G401 (cell line): ENCODE measurements around the gene KCNK17. TPM values are rescaled to one million over a fixed set of nuclear protein-coding genes. Genes with fewer than 3 reads are reported as not detected.

Experiments used
- DNase-seq: peaks from one replicate; pipeline ENCODE4 v3.0.0-alpha.2; 2015; ENCODE audit warnings: low spot score
- in situ Hi-C: cut with HindIII; loops from 2 replicates; pipeline ENCODE4 v1.10.0; 2016; ENCODE audit warnings: low sequenced_read_pairs, mixed read lengths
- total RNA-seq: library from RNA; depleted of rRNA; stranded (reverse); fragments of >200 nt; shearing (Covaris generic); gene quantifications from 2 replicates; pipeline ENCODE4 v1.2.3, GENCODE V29; 2014

KCNK17 gene
- total RNA-seq, 1 experiment from 2014 or later = not detected

GRCh38 chr6:39339096-39339867 lies 25.1 kb upstream of the KCNK17 start:
- no peak for DNase-seq
- in situ Hi-C loops = no loop called here

- in situ Hi-C loops = no loop called here
- DNase-seq = no peak
These were observed 24.2 kb upstream of the KCNK17 start for GRCh38 chr6:39338397-39338796.

GRCh38 chr6:39335780-39336545 lies 21.7 kb upstream of the KCNK17 start:
- no peak for DNase-seq
- in situ Hi-C loops = no loop called here

GRCh38 chr6:39333644-39334438 lies 19.6 kb upstream of the KCNK17 start:
- no peak for DNase-seq
- in situ Hi-C loops = no loop called here

- DNase-seq = peak; percentile 11
- in situ Hi-C loops = no loop called here
These were observed 16.3 kb upstream of the KCNK17 start for GRCh38 chr6:39330476-39330875.

- DNase-seq = no peak
- in situ Hi-C loops = no loop called here
These were observed 15.8 kb upstream of the KCNK17 start for GRCh38 chr6:39330057-39330456.

- no peak for DNase-seq
- in situ Hi-C loops = no loop called here
These were observed 13.8 kb upstream of the KCNK17 start for GRCh38 chr6:39328066-39328465.

GRCh38 chr6:39327507-39327906 lies 13.3 kb upstream of the KCNK17 start:
- DNase-seq = no peak
- in situ Hi-C loops = no loop called here

GRCh38 chr6:39322306-39322850 lies 8.2 kb upstream of the KCNK17 start, which contains the start of gene KCNK16:
Gene KCNK16 (minus strand): TSS chr6:39322702. CDS start chr6:39322540, 162 bp downstream.
- in situ Hi-C loops = no loop called here
- DNase-seq = no peak

- in situ Hi-C loops = no loop called here
- no peak for DNase-seq
These were observed 7.5 kb upstream of the KCNK17 start for GRCh38 chr6:39321761-39322160.

- in situ Hi-C loops = no loop called here
- DNase-seq = no peak
These were observed 6.3 kb upstream of the KCNK17 start for GRCh38 chr6:39320363-39320984.

- in situ Hi-C loops = no loop called here
- no peak for DNase-seq
These were observed 5.6 kb upstream of the KCNK17 start for GRCh38 chr6:39319621-39320362.

GRCh38 chr6:39317256-39317655 lies 3.0 kb upstream of the KCNK17 start:
- in situ Hi-C loops = no loop called here
- no peak for DNase-seq

- in situ Hi-C loops = no loop called here
- no peak for DNase-seq
These were observed 520 bp downstream of the KCNK17 start for GRCh38 chr6:39313526-39314272.

- no peak for DNase-seq
- in situ Hi-C loops = no loop called here
These were observed 1.2 kb downstream of the KCNK17 start for GRCh38 chr6:39312912-39313525.

- in situ Hi-C loops = no loop called here
- DNase-seq = no peak
These were observed 3.7 kb downstream of the KCNK17 start for GRCh38 chr6:39310542-39310941.

GRCh38 chr6:39309942-39310531 lies 4.2 kb downstream of the KCNK17 start:
- in situ Hi-C loops = no loop called here
- peak; percentile 37 for DNase-seq
